ENCODE data around the gene CD37.

CD37 gene

DNA sequence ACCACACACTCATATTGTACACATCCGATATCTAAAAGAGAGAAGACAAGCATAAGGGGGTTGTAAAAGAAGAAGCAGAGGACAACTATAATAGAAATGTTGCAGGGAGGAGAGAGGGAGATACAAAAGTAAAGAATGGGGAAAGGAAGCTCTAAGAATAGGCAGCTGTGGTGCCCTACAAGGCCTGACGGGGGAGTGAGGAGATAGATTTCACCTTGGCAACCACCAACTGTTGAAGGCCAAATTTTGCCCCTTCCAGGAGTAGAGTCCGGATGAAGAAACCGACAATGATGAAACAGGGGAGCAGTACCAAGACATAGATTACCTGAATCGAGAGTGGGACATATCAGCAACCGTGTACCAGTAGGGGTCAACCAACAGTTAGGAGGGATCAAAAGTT is 26.1 kb upstream of the CD37 start:
- ATAC-seq (ENCODE audit: low read depth) (no peak), DNase-seq (ENCODE audit: low spot score) (no peak)
- no peak overlapping the region for H3K4me3 ChIP-seq (ENCODE audit: severe bottlenecking)
- H3K36me3 ChIP-seq (ENCODE audit: low read depth), result no peaks in the 10 kb centered on the region
- no peaks in the 10 kb centered on the region for H3K9me3 ChIP-seq (ENCODE audit: severe bottlenecking)
- no peak overlapping the region for H3K27ac ChIP-seq (ENCODE audit: poor library complexity, severe bottlenecking)
- no peaks in the 10 kb centered on the region for H3K27me3 ChIP-seq (ENCODE audit: insufficient read depth, poor library complexity, severe bottlenecking)
- H3K4me1 ChIP-seq (ENCODE audit: insufficient read depth, poor library complexity, severe bottlenecking), result no peaks in the 10 kb centered on the region
- TF ChIP-seq, protein P1, sequence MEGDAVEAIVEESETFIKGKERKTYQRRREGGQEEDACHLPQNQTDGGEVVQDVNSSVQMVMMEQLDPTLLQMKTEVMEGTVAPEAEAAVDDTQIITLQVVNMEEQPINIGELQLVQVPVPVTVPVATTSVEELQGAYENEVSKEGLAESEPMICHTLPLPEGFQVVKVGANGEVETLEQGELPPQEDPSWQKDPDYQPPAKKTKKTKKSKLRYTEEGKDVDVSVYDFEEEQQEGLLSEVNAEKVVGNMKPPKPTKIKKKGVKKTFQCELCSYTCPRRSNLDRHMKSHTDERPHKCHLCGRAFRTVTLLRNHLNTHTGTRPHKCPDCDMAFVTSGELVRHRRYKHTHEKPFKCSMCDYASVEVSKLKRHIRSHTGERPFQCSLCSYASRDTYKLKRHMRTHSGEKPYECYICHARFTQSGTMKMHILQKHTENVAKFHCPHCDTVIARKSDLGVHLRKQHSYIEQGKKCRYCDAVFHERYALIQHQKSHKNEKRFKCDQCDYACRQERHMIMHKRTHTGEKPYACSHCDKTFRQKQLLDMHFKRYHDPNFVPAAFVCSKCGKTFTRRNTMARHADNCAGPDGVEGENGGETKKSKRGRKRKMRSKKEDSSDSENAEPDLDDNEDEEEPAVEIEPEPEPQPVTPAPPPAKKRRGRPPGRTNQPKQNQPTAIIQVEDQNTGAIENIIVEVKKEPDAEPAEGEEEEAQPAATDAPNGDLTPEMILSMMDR (IDR thresholded peaks at IDR 0.05; ENCODE audit: poor library complexity, severe bottlenecking), result no peak

DNA sequence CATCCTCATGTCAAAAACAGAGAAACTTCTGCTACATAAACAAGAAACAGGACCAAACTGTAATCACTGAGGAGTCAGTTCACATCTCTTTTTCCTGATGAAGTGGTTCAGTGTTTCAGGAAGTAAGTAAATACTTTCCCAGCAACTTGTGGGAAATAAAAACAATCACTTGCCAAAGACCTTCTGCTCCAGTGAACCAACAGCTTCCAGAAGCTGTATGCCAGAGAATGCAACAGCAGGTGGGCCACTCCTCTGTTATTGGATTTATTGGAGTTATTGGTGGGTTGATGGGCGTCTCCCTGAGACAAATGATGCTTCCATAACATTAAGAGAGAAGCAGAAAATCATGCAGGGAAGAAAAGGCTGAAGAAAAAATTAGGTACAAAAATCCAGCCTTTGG is 20.1 kb upstream of the CD37 start:
- TF ChIP-seq, protein P1 (IDR thresholded peaks at IDR 0.05; ENCODE audit: poor library complexity, severe bottlenecking), result no peak
- no peak for ATAC-seq (ENCODE audit: low read depth)
- no peak overlapping the region for H3K4me3 ChIP-seq (ENCODE audit: severe bottlenecking)
- no peak overlapping the region for H3K27ac ChIP-seq (ENCODE audit: poor library complexity, severe bottlenecking)
- H3K4me1 ChIP-seq (ENCODE audit: insufficient read depth, poor library complexity, severe bottlenecking), result no peaks in the 10 kb centered on the region
- DNase-seq (ENCODE audit: low spot score), result no peak
- no peaks in the 10 kb centered on the region for H3K9me3 ChIP-seq (ENCODE audit: severe bottlenecking)
- no peaks in the 10 kb centered on the region for H3K27me3 ChIP-seq (ENCODE audit: insufficient read depth, poor library complexity, severe bottlenecking)
- H3K36me3 ChIP-seq (ENCODE audit: low read depth), result no peaks in the 10 kb centered on the region

DNA sequence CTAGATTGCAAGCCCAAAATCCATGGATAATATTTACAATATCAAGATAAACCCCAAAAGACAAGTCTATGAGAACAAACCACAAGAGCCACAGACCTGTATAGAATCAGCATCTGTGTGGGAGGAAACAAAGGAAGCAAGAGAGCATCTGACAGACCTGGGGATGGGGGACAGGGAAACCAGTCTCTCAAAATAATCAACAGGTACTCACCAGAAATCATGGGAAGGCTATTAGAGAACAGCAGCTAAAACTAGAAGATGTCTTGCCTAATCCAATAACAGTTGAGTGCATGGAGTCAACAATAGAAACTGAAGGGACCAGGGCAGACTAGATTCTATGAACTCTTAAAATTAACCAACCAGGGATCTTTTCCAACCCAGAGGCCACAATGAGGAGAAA is 18.9 kb upstream of the CD37 start:
- H3K36me3 ChIP-seq (ENCODE audit: low read depth), result no peaks in the 10 kb centered on the region
- TF ChIP-seq, protein P1 (IDR thresholded peaks at IDR 0.05; ENCODE audit: poor library complexity, severe bottlenecking), result no peak
- no peak overlapping the region for H3K27ac ChIP-seq (ENCODE audit: poor library complexity, severe bottlenecking)
- no peaks in the 10 kb centered on the region for H3K4me1 ChIP-seq (ENCODE audit: insufficient read depth, poor library complexity, severe bottlenecking)
- H3K27me3 ChIP-seq (ENCODE audit: insufficient read depth, poor library complexity, severe bottlenecking), result no peaks in the 10 kb centered on the region
- H3K9me3 ChIP-seq (ENCODE audit: severe bottlenecking), result no peaks in the 10 kb centered on the region
- DNase-seq (ENCODE audit: low spot score) (no peak), ATAC-seq (ENCODE audit: low read depth) (no peak)
- no peak overlapping the region for H3K4me3 ChIP-seq (ENCODE audit: severe bottlenecking)

DNA sequence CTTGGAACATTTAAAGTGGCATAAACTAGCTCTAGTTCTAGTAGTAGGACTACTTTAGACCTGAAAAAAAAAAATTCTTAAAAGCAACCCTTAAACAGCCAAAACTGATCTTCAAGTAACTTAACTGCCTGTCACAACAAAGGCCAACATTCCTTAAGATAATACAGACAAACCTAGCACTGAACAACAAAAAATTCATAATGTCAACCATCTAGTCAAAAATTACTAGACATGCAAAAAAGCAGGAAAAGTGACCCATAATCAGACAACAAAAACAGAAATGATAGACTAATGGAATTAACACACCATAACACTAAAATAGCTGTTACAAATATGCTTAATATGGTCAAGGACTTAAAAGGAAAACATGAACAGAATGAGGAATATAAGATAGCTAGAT is 16.9 kb upstream of the CD37 start:
- Histone ChIP-seq H3K4me3 (ENCODE audit: severe bottlenecking) (no peak overlapping the region), H3K36me3 (ENCODE audit: low read depth) (no peaks in the 10 kb centered on the region)

More for the DNA sequence above, 16.9 kb upstream of the CD37 start:
- Histone ChIP-seq H3K27ac (ENCODE audit: poor library complexity, severe bottlenecking) (no peak overlapping the region), H3K9me3 (ENCODE audit: severe bottlenecking) (no peaks in the 10 kb centered on the region), H3K27me3 (ENCODE audit: insufficient read depth, poor library complexity, severe bottlenecking) (no peaks in the 10 kb centered on the region), H3K4me1 (ENCODE audit: insufficient read depth, poor library complexity, severe bottlenecking) (no peaks in the 10 kb centered on the region)
- DNase-seq (ENCODE audit: low spot score) (no peak), ATAC-seq (ENCODE audit: low read depth) (no peak)
- TF ChIP-seq, protein P1 (IDR thresholded peaks at IDR 0.05; ENCODE audit: poor library complexity, severe bottlenecking), result no peak

Measured in RWPE2 (cell line).